Fibroblast of skin of left quadriceps (primary cell): ENCODE measurements around the gene ADPRHL1.
A peak's percentile ranks its signal among the peaks of the same experiment; 100 is the strongest.
"Not testable (repeated sequence)": the region's sequence is repeated elsewhere in the genome, so short reads cannot be mapped to it uniquely, and the experiment has no call there.

ENCODE experiments used
- DNase-seq, 2 experiments: peaks; one replicate each; pipeline ENCODE4 v3.0.0-alpha.2; 2013; ENCODE audit warnings: low read depth in 2 of 2

Gene ADPRHL1

GRCh38 chr13:113479179-113479578, 25.9 kb upstream of the ADPRHL1 start:
- DNase-seq, result no peak

- DNase-seq, result no peak
These were observed 24.4 kb upstream of the ADPRHL1 start for GRCh38 chr13:113477724-113478123.

DNA sequence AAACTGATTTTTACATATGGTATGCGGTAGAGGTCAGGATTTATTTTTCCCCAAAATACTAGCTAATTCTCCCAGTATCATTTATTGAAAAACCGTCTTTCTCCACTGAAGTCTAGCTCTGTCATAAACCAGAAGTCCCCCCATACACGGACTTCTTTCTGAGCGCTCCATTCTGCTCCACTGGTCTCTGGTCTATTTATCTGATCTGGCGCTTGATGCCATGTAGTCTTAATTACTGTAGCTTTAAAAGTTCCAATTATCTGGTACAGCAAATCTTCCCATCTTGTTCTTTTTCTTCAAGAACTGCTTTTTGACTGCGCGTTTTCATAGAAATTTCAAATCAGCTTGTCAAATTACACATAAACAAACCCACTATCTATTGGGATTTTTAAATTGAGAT, 23.5 kb upstream of the ADPRHL1 start:
- DNase-seq, result no peak

- no peak for DNase-seq
These were observed 22.6 kb upstream of the ADPRHL1 start for GRCh38 chr13:113475911-113476310.

GRCh38 chr13:113475280-113475679, 22.0 kb upstream of the ADPRHL1 start:
- DNase-seq, result no peak

DNA sequence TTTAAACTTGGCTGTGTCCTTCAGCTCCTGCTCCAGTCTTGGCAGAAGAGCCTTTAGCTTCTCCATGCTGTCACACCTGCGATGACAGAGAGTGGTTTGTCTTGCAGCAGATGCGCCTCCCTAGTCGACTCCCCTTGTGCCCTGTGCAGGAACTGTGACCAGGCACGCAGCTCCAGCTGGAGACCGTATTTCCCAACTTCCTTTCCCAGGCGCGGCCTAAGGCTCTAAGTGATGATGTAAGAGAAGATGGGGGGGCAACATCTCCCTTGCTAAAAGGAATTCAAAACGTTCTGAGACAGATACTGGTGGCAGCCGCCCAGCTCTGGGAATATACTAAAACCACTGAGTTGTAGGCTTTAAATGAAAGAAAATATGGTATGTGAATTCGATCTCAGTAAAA, 20.9 kb upstream of the ADPRHL1 start:
- peak; percentile 55 for DNase-seq

- DNase-seq, result no peak
These were observed 19.2 kb upstream of the ADPRHL1 start for GRCh38 chr13:113472355-113473025.

DNA sequence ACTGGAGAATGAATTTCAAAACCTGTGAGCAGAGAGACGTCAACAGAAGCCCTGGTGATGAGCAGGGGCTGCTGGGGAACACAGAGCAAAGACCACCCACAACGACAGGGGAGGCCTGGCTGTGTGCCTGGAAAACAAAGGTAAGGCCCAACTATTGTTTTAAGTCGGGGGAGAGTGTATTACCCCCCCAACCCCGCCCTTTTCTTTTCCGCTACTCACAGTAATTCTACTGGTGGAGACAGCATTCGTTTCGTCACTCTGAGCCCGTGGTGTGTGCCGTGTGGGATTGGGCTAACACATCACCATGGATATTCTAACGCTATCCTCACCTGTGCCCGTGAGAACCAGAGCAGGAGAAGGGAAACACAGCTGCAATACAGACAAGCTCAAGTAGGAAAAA, 18.6 kb upstream of the ADPRHL1 start:
- no peak for DNase-seq

- not testable (repeated sequence) for DNase-seq
These were observed 17.4 kb upstream of the ADPRHL1 start for GRCh38 chr13:113470635-113471163.

GRCh38 chr13:113470073-113470472, 16.8 kb upstream of the ADPRHL1 start:
- DNase-seq, result no peak

DNA sequence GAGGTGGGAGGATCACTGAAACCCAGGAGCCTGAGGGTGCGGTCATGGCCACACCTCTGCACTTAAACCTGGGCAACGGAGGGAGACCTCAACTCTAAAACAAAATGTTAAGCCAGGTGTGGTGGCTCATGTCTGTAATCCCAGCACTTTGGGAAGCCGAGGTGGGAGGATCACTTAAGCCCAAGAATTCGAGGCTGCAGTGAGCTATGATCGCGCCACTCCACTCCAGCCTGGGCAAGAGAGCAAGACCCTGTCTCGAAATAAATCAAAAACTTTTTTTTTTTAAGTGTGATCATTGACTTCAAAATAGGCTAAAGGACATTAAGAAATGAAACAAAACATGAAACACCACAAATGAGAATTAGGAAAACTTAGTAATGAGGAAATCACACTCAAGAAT, 16.3 kb upstream of the ADPRHL1 start:
- DNase-seq, result no peak

GRCh38 chr13:113468472-113469201, 15.3 kb upstream of the ADPRHL1 start:
- no peak for DNase-seq

DNA sequence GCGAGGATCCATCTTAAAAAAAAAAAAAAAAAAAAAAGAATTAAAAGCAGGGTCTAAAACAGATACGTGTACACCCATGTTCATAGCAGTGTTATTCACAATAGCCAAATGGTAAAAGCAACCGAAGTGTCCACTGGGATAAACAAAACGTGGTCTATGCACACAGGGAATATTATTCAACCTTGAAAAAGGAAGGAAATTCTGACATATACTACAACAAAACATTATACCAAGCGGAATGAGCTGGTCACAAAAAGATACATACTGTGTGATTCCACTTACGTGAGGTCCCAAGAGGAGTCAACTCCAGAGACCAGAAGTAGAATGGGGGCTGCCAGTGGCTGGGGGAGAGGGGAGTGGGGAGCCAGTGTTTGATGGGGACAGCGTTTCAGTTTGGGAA, 14.7 kb upstream of the ADPRHL1 start:
- DNase-seq, result no peak

GRCh38 chr13:113466383-113466782, 13.1 kb upstream of the ADPRHL1 start:
- DNase-seq, result no peak

GRCh38 chr13:113465300-113465699, 12.0 kb upstream of the ADPRHL1 start:
- no peak for DNase-seq

GRCh38 chr13:113464476-113464875, 11.2 kb upstream of the ADPRHL1 start:
- no peak for DNase-seq

- no peak for DNase-seq
These were observed 7.9 kb upstream of the ADPRHL1 start for GRCh38 chr13:113461022-113461751.

GRCh38 chr13:113460599-113460998, 7.3 kb upstream of the ADPRHL1 start:
- DNase-seq, result no peak

GRCh38 chr13:113460064-113460555, 6.8 kb upstream of the ADPRHL1 start:
- no peak for DNase-seq

DNA sequence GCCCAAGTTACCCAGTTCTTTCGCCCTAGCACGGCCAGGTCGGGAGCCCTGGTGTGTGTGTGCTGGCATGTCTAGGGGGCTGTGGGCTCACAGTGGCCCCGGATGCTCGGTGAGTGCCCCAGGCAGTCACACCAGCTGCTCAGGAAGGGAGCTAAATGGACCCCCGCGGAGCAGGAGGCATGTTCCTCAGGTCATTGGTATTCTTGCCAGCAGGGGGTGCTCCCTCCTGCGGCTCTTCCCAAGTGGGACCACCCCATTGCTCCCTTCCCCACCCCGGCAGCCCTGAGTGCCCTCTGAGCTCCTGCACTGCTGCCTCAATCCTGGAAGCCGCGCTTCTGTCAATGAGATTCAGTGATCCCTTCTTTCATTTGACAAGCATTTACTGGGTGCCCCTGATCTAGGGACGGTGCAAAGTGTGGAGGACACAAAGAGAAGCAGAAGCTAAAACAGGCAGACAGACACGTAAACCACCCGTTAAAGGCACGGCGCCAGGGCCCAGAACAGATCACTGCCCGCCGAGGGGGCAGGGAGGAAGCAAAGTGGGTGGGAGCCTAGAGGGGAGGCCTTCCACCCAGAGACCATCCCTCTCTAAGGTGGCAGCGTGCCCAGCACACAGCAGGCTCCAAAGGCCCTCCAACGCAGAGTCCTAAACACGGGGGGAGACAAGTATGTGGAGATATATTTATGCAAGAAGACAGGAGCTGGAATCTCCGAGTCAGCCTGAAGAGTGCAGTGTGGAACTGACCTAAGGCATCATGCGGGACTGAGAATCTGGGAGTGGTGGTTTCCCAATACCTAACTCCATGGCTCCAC, 5.2 kb upstream of the ADPRHL1 start:
- DNase-seq, result no peak

DNA sequence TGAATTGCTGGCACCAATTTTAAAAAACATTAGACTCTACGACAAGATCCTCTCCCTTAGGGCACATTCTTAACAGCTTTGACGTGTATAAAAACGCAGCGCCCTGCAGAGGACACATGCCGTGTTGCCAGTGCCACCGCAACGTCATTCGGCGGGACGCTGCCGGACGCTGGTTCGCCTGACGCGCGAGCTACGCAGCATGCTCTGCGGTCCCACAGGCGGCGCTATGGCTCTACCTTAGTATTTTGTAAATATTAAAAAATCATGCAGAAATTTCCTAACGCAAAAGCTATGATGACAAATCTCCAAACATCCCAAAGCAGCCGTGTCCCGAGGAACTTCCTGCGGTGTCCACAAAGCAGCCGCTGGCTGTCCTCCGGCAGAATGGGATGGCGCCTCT, 4.2 kb upstream of the ADPRHL1 start:
- DNase-seq, result no peak
